A673 (cell line): ENCODE measurements around the gene PTPN12. TPM values are rescaled to one million over a fixed set of nuclear protein-coding genes. Genes with fewer than 3 reads are reported as not detected.

ENCODE experiments used
- BruUV-seq: library from RNA; stranded (reverse); fragments of 400-500 nt; replicated peaks from 2 replicates; lab custom pipeline; 2021; lab: Mats Ljungman, UMichigan
- CTCF ChIA-PET: fragments of 300-600 bp; sonication (Branson Sonifier 250); formaldehyde crosslinking; loops from one replicate; lab custom pipeline; 2022; ENCODE audit warnings: antibody characterized with exemption; lab: Charles Lee
- POLR2A ChIA-PET: fragments of 300-600 bp; sonication (Branson Sonifier 250); formaldehyde crosslinking; loops from one replicate; lab custom pipeline; 2022; ENCODE audit warnings: antibody characterized with exemption; ENCODE audit not compliant: low non-redundant PET; lab: Charles Lee
- DNase-seq: peaks from one replicate; pipeline ENCODE4 v3.0.0-alpha.2; 2015; ENCODE audit warnings: low spot score
- H3K27ac ChIP-seq: fragments of 200-600 bp; sonication (generic); 2 replicates; pipeline ENCODE4 v1.5.1; 2016; ENCODE audit warnings: mixed run types, low read depth, mild to moderate bottlenecking, mixed read lengths, antibody characterized with exemption, low read length; ENCODE audit not compliant: poor library complexity, severe bottlenecking
- H3K27me3 ChIP-seq: fragments of 200-600 bp; sonication (generic); replicated peaks from 2 replicates; pipeline ENCODE4 v1.6.1; 2017; ENCODE audit warnings: mixed run types, low read depth, mild to moderate bottlenecking, mixed read lengths, antibody characterized with exemption, low read length; ENCODE audit not compliant: insufficient read depth, poor library complexity
- H3K36me3 ChIP-seq: fragments of 200-600 bp; sonication (generic); 2 replicates; pipeline ENCODE4 v1.6.1; 2016; ENCODE audit warnings: mixed run types, mild to moderate bottlenecking, mixed read lengths, antibody characterized with exemption, low read length; ENCODE audit not compliant: insufficient read depth, poor library complexity, severe bottlenecking
- H3K4me1 ChIP-seq: fragments of 200-600 bp; sonication (generic); 2 replicates; pipeline ENCODE4 v1.6.1; 2017; ENCODE audit warnings: mixed run types, mild to moderate bottlenecking, mixed read lengths, antibody characterized with exemption, low read length; ENCODE audit not compliant: insufficient read depth, poor library complexity, severe bottlenecking
- H3K4me3 ChIP-seq: fragments of 200-600 bp; sonication (generic); 2 replicates; pipeline ENCODE4 v1.5.1; 2016; ENCODE audit warnings: low read depth, mixed run types, mild to moderate bottlenecking, mixed read lengths, low read length; ENCODE audit not compliant: poor library complexity, severe bottlenecking
- H3K9me3 ChIP-seq: fragments of 200-600 bp; sonication (generic); 2 replicates; pipeline ENCODE4 v1.6.1; 2016; ENCODE audit warnings: mixed run types, low read depth, mild to moderate bottlenecking, mixed read lengths, antibody characterized with exemption, low read length; ENCODE audit not compliant: poor library complexity, severe bottlenecking
- CTCF ChIP-seq: fragments of 300-800, 200-600 bp; sonication (generic); conservative IDR thresholded peaks from 2 replicates; pipeline ENCODE4 v1.5.1; 2017; ENCODE audit warnings: low read depth, mild to moderate bottlenecking, antibody characterized with exemption, low read length, moderate library complexity, mixed read lengths
- EZH2 ChIP-seq: fragments of 200-600 bp; sonication (generic); IDR thresholded peaks from 2 replicates; pipeline ENCODE4 v1.6.1; 2017; ENCODE audit warnings: borderline replicate concordance, low read depth, mild to moderate bottlenecking, mixed read lengths, antibody characterized with exemption, low read length; ENCODE audit not compliant: poor library complexity, severe bottlenecking
- intact Hi-C: fragments of 100-400 bp; cut with micrococcal nuclease; formaldehyde crosslinking; loops from one replicate; pipeline ENCODE4 v1.10.0; 2022; ENCODE audit not compliant: unreplicated experiment
- total RNA-seq: library from RNA; stranded (reverse); gene quantifications from 2 replicates; pipeline ENCODE4 v1.2.3, GENCODE V29; 2021

PTPN12 gene
- total RNA-seq, 1 experiment from 2014 or later: 63.3 TPM

DNA sequence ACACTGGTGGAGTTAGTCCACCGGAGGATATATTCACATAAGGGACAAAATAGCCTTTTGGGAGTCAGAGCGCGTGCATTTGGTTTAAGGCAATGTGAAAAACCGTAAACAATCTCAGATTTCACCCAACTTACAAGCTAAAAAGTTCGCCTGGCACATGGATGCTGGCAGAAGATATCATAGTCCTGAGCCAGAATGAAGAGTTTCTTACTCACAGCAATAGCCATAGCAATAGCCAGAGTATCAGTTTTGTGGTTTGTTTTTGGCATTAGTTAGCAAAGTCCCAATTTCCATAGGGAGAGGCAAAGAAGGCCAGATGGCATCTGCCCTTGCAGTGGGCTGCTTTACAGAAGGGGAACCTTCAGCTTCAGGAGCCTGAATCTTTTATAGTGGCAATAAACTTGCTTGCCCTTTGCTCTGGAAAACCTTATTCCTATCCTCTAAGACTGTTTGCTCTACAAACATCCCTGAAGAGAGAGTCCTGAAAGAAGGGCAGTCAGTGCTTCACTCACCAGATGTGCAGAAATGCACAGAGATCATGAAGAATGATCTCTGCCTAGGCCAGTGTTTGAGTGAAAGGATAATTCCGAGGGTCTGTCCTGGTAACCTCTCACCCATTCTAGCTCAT lies 130.5 kb downstream of the PTPN12 start:
- POLR2A ChIA-PET: no interaction called here
- DNase-seq: no peak
- no peak overlapping the region for H3K4me3 ChIP-seq
- H3K27me3 ChIP-seq: no peaks in the 10 kb centered on the region
- TF ChIP-seq EZH2 (no peak), CTCF (no peak)
- no peak overlapping the region for H3K27ac ChIP-seq
- H3K36me3 ChIP-seq: no peaks in the 10 kb centered on the region
- intact Hi-C loops: no loop called here
- CTCF ChIA-PET: no interaction called here
- no TSS peak for BruUV-seq
- no peaks in the 10 kb centered on the region for H3K9me3 ChIP-seq
- H3K4me1 ChIP-seq: no peaks in the 10 kb centered on the region

DNA sequence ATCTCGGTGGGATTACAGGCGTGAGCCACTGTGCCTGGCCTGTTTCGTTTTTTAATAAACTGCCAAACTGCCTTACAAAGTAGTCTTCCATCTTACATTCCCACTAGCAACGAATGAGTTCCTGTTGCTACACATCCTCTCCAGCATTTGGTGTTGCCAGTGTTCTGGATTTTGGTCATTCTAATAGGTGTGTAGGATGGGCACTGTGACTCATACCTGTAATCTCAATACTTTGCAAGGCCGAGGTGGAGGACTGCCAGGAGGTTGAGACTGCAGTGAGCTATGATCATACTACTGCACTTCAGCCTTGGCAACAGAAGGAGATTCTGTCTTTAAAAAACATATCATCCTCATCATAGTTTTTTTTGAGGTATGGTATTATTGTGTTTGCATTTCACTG lies 137.8 kb downstream of the PTPN12 start:
- DNase-seq: no peak
- CTCF ChIA-PET: no interaction called here
- intact Hi-C loops: no loop called here
- Histone ChIP-seq H3K36me3 (no peaks in the 10 kb centered on the region), H3K27ac (no peak overlapping the region), H3K4me1 (no peaks in the 10 kb centered on the region), H3K4me3 (no peak overlapping the region), H3K27me3 (no peaks in the 10 kb centered on the region), H3K9me3 (no peaks in the 10 kb centered on the region)
- BruUV-seq: no TSS peak
- POLR2A ChIA-PET: no interaction called here
- TF ChIP-seq CTCF (no peak), EZH2 (no peak)

DNA sequence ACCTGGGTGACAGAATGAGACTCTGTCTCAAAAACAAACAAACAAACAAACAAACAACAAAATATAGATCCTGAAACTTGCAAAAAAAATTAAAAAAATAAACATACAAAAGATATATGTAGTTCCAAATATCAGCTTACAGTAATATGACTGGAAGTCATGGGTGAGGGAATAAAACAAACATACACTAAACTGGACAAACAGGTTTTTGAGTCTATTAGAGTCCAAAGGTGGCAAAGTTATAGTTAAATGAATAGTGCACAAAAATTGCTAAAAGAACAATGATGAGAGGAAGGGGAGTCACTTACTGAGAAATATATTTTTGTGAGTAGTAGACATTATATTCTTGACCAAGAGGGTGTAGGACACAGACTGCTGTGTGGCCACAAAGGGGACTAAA lies 142.5 kb downstream of the PTPN12 start:
- Histone ChIP-seq H3K27ac (no peak overlapping the region), H3K9me3 (no peaks in the 10 kb centered on the region), H3K27me3 (no peaks in the 10 kb centered on the region), H3K36me3 (peaks cover 8% of the 10 kb centered on the region), H3K4me1 (peaks cover 9% of the 10 kb centered on the region), H3K4me3 (no peak overlapping the region)
- DNase-seq: no peak
- CTCF ChIA-PET: no interaction called here
- POLR2A ChIA-PET: interaction anchor here (0.6 kb wide), 1 partner anchor 26 kb away, joined by 6 read pairs; no protein-coding TSS in a partner anchor
- TF ChIP-seq CTCF (no peak), EZH2 (no peak)
- intact Hi-C loops: no loop called here
- no TSS peak for BruUV-seq
